Mesothelial cell of epicardium (in vitro differentiated cells): ENCODE measurements around the gene ADCYAP1R1. TPM values are rescaled to one million over a fixed set of nuclear protein-coding genes. Genes with fewer than 3 reads are reported as not detected.

Experiments
- DNase-seq, 2 experiments: peaks; one replicate each; pipeline ENCODE4 v3.0.0; 2021; ENCODE audit warnings: low spot score in 2 of 2; ENCODE audit not compliant: unreplicated experiment in 2 of 2
- H3K27ac Mint-ChIP-seq: 2 replicates; pipeline ENCODE4 v1.8.0; 2021; ENCODE audit warnings: mixed read lengths
- H3K27me3 Mint-ChIP-seq: 2 replicates; pipeline ENCODE4 v1.8.0; 2021; ENCODE audit warnings: low read depth, mixed read lengths
- H3K36me3 Mint-ChIP-seq: 2 replicates; pipeline ENCODE4 v1.8.0; 2021; ENCODE audit warnings: mixed read lengths
- H3K4me1 Mint-ChIP-seq: 2 replicates; pipeline ENCODE4 v1.8.0; 2021; ENCODE audit warnings: mixed read lengths
- H3K4me3 Mint-ChIP-seq: 2 replicates; pipeline ENCODE4 v1.8.0; 2021; ENCODE audit warnings: mild to moderate bottlenecking, moderate library complexity, mixed read lengths
- H3K9me3 Mint-ChIP-seq: 2 replicates; pipeline ENCODE4 v1.8.0; 2021; ENCODE audit warnings: mixed read lengths
- CTCF ChIP-seq: fragments of 200-600 bp; sonication (generic); IDR thresholded peaks from one replicate; pipeline ENCODE4 v1.5.0; 2021; ENCODE audit warnings: antibody characterized with exemption; ENCODE audit not compliant: unreplicated experiment
- total RNA-seq: library from RNA; stranded (reverse); gene quantifications from 3 replicates; pipeline ENCODE4 v1.2.1, GENCODE V29; 2021

ADCYAP1R1 gene
- total RNA-seq, 1 donor from 2014 or later: 0.36 TPM

GRCh38 chr7:31007634-31008033 is 44.5 kb upstream of the ADCYAP1R1 start:
- Mint-ChIP-seq H3K4me3 (no peak overlapping the region), H3K27ac (no peak overlapping the region), H3K4me1 (no peaks in the 10 kb centered on the region), H3K36me3 (no peaks in the 10 kb centered on the region), H3K9me3 (peaks cover 14% of the 10 kb centered on the region), H3K27me3 (peaks cover 59% of the 10 kb centered on the region)
- TF ChIP-seq CTCF: no peak
- no peak for DNase-seq

GRCh38 chr7:31014826-31015225 is 37.3 kb upstream of the ADCYAP1R1 start:
- H3K4me3 Mint-ChIP-seq: no peak overlapping the region
- H3K4me1 Mint-ChIP-seq: no peaks in the 10 kb centered on the region
- H3K36me3 Mint-ChIP-seq: no peaks in the 10 kb centered on the region
- H3K9me3 Mint-ChIP-seq: peaks cover 8% of the 10 kb centered on the region
- peaks cover 47% of the 10 kb centered on the region for H3K27me3 Mint-ChIP-seq
- TF ChIP-seq CTCF: no peak
- no peak for DNase-seq
- H3K27ac Mint-ChIP-seq: no peak overlapping the region

GRCh38 chr7:31017032-31017675 is 35.0 kb upstream of the ADCYAP1R1 start:
- H3K27me3 Mint-ChIP-seq: peaks cover 42% of the 10 kb centered on the region
- no peaks in the 10 kb centered on the region for H3K36me3 Mint-ChIP-seq
- DNase-seq: no peak
- no peak overlapping the region for H3K4me3 Mint-ChIP-seq
- no peak for TF ChIP-seq CTCF
- H3K9me3 Mint-ChIP-seq: no peaks in the 10 kb centered on the region
- H3K27ac Mint-ChIP-seq: no peak overlapping the region
- no peaks in the 10 kb centered on the region for H3K4me1 Mint-ChIP-seq

- Mint-ChIP-seq H3K27ac (no peak overlapping the region), H3K9me3 (no peaks in the 10 kb centered on the region)
Measured at GRCh38 chr7:31017721-31018120, 34.4 kb upstream of the ADCYAP1R1 start.

GRCh38 chr7:31019509-31019908 is 32.6 kb upstream of the ADCYAP1R1 start:
- H3K27me3 Mint-ChIP-seq: peaks cover 26% of the 10 kb centered on the region
- DNase-seq: no peak
- H3K9me3 Mint-ChIP-seq: no peaks in the 10 kb centered on the region
- no peak overlapping the region for H3K27ac Mint-ChIP-seq
- no peak overlapping the region for H3K4me3 Mint-ChIP-seq
- H3K36me3 Mint-ChIP-seq: no peaks in the 10 kb centered on the region
- no peaks in the 10 kb centered on the region for H3K4me1 Mint-ChIP-seq
- no peak for TF ChIP-seq CTCF

More at GRCh38 chr7:31017721-31018120, 34.4 kb upstream of the ADCYAP1R1 start:
- TF ChIP-seq CTCF: no peak
- no peak for DNase-seq
- peaks cover 42% of the 10 kb centered on the region for H3K27me3 Mint-ChIP-seq
- H3K36me3 Mint-ChIP-seq: no peaks in the 10 kb centered on the region
- H3K4me3 Mint-ChIP-seq: no peak overlapping the region
- H3K4me1 Mint-ChIP-seq: no peaks in the 10 kb centered on the region

GRCh38 chr7:31020161-31020560 is 31.9 kb upstream of the ADCYAP1R1 start:
- Mint-ChIP-seq H3K4me3 (no peak overlapping the region), H3K4me1 (no peaks in the 10 kb centered on the region), H3K27ac (no peak overlapping the region), H3K27me3 (peaks cover 23% of the 10 kb centered on the region), H3K9me3 (no peaks in the 10 kb centered on the region), H3K36me3 (no peaks in the 10 kb centered on the region)
- DNase-seq: no peak
- TF ChIP-seq CTCF: no peak
